ENCODE data around the gene AXL.

AXL gene

DNA sequence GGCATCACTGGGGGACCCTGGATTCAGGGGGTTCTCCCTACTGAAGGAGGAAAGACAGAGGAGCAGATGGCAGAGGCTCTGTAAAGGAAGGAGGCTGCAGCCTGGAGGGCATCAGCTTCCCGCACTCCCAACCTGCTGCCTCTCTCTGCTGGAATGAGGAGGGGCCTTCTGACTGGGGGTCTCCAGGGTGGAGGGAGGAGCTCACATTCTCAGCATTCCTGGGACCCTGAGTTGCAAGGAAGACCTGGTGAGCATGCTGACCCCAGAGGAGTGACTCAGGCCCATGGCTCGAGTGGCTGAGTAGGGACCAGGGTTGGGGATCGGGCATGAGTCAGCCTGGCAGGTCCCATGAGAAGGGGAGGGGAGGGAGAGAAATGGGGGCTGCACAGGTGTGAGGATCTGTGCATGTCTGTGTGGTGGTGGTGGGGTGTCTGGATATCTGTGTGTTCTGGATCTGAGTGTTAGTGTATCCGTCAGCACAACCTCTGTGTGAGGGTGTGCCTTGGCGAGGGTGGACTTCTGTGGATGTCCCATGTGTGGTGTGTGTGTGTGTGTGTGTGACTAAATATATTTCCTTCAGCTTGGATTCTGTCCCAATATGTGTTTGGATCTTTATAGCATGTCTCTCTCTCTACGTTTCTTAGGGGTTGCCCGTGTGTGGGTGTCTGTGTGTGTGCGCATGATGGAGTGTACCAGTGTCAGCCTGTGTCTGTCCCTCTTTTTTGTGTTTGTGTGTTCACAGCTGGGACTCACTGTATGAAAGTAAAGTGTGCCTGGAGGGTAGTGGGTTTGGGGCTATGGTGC is 4.6 kb downstream of the AXL start:
- TF ChIP-seq GATA3 (IDR thresholded peaks at IDR 0.05; ENCODE audit: low read depth, low read length) (no peak), GATA2 (IDR thresholded peaks at IDR 0.05; ENCODE audit: low read depth, low read length) (no peak)

DNA sequence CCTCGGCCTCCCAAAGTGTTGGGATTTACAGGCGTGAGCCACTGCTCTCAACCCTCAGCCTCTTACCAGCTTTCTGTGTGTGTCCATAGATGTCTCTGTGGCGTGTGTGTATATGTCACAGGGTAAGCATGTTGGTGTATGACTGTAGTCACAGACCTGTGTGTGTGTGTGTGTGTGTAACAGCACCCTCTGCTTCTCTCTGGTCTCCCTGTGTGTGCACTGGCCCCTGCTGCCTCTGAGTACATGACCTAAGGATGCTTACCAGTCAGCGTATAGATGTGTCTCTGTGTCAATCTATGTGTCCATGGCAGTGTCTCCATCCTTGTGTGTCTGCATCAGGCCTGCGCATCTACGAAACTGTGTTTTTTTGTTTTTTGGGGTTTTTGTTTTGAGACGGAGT is 5.6 kb downstream of the AXL start:
- no peak for TF ChIP-seq GATA3 (IDR thresholded peaks at IDR 0.05; ENCODE audit: low read depth, low read length)

DNA sequence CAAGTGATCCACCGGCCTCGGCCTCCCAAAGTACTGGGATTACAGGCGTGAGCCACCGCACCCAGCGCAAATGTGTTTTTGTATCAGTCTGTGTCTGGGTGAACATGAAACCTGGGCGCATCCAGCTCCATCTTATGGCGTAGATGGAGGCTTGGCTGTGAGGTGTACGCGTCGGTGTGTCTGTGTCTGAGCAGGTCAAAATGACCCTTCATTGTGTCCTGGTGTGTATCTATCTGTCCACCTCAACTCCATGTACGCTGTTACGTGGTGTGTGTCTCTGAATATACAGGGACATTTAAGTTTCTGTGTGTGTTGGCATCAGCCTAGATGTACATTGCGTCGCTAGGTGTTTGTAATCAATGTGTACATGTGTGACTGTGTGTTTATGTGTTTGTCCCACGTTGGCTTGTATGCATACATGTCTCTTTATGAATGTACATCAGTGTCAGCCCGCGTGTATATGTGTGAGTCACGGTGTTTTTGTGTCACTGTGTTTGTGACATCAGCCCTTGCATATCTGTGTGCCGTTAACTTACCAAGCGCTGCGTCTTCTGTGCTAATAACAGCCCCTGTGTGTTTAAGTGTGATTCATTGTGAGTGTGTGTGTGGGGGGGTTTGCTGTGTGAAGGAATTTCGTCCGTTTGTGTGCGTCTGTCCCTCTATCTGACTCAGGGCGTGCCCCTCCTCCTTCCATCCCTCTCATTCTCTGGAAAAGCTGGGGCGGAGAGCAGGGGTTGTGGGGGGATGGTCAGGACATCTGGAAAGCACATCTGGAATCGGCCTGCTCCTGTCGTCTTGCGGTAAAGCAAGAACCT is 6.4 kb downstream of the AXL start:
- TF ChIP-seq GATA3 (IDR thresholded peaks at IDR 0.05; ENCODE audit: low read depth, low read length) (no peak), GATA2 (IDR thresholded peaks at IDR 0.05; ENCODE audit: low read depth, low read length) (no peak)

DNA sequence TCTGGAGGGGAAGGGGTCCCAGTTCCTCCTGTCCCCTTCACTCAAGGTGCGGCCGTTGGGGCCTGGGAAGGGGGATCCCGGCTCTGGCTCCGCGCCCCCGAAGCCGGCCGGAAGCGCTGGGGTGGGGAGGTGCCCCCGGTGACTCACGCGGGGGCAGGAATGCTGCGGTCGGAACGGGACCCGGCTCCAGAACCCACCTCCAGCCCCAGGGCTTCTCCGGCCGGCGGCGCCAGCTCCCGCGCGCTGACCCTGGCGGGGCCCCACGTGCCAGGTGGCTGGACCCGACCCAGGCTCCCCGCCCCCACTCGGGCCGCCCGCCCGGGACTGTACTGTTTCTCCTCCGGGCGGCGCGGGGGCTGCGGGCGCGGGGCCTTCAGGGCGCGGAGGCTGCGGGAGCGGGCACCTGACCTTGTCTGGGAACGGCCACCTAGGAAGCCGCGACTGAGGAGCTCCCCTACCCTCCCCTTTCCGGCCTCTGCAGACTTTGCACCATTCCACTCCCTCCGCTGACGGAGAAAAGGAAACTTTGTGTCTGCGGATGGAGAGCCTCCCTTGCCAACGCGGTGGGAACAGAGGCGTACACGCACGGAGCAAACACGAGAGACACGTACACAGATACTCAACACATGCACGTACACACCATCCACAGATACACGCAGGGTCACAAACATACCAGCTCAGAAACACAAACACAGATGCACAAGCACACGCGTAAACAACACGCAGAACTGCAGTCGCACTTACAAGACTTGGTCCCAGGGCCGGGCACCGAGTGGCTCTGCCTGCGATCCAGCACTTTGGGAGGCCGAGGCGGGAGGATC is 7.2 kb downstream of the AXL start:
- TF ChIP-seq GATA2 (IDR thresholded peaks at IDR 0.05; ENCODE audit: low read depth, low read length) (no peak), GATA3 (IDR thresholded peaks at IDR 0.05; ENCODE audit: low read depth, low read length) (no peak)

DNA sequence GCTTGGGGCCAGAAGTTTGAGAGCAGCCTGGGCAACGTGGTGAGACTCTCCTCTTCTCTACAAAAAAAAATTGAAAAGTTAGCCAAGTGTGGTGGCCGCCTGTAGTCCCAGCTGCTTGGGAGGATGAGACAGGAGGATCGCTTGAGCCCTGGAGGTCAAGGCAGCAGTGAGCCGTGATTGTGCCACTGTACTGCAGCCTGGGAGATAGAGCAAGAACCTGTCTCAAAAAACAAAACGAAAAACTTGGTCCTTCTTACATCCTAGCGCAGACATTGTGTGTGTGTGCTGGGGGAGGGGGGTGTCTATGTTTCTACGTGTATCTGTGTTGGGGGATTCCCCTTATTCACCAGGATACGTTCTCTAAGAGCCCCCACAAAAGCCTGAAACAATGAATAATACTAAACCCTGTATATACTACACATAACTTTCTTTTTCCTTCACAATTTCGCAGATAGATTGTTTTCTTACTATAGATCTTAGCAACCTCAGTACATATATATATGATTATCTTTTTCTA is 7.9 kb downstream of the AXL start:
- no peak for TF ChIP-seq GATA3 (IDR thresholded peaks at IDR 0.05; ENCODE audit: low read depth, low read length)
- TF ChIP-seq GATA2 (IDR thresholded peaks at IDR 0.05; ENCODE audit: low read depth, low read length): no peak

DNA sequence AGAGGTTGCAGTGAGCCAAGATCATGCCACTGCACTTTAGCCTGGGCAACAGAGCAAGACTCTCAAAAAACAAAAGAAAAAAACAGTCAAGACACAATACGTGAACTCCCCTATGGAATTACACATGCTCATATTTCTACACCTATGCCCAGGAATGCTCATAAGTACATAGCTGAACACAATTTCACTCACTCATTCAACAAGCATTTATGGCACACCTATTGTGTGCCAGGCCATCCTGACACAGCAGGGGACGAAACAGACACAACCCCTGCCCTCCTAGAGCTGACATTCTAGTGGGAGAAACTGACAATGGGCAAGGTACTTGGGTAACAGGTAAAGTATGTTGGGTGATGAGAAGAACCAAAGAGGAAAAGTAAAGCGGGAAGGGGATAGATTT is 9.5 kb downstream of the AXL start:
- no peak for TF ChIP-seq GATA3 (IDR thresholded peaks at IDR 0.05; ENCODE audit: low read depth, low read length)
- no peak for TF ChIP-seq GATA2 (IDR thresholded peaks at IDR 0.05; ENCODE audit: low read depth, low read length)

DNA sequence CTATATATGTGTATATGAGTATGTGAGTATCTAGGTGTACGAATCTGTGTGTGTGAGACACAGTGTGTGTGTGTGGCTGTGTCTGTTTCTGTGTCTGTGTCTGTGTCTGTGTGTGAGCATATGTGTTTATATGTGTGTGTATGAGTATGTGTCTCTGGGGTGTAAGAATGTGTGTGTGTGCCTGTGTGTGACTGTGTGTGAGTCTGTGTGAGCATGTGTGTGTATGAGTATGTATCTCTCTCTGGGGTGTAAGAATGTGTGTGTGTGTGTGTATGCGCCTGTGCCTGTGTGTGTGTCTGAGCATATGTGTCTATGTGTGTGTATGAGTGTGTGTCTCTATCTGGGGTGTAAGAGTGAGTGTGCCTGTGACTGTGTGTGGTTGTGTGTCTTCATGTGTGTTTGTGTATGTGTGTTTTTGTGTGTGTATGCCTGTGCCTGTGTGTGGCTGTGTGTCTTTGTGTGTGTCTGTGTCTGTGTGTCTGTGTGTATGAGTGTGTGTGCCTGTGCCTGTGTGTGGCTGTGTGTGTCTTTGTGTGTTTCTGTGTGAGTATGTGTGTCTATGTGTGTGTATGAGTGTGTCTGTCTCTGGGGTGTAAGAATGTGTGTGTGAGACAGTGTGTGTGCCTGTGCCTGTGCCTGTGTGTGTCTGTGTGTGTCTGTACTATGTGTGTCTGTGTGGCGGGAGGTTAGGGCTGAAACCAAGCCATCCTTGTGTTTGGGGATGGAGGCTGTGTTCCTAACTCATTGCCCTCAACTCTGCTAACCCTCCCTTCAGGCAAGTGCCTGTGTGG is 11.2 kb downstream of the AXL start:
- TF ChIP-seq GATA3 (IDR thresholded peaks at IDR 0.05; ENCODE audit: low read depth, low read length) (no peak), GATA2 (IDR thresholded peaks at IDR 0.05; ENCODE audit: low read depth, low read length) (no peak)

DNA sequence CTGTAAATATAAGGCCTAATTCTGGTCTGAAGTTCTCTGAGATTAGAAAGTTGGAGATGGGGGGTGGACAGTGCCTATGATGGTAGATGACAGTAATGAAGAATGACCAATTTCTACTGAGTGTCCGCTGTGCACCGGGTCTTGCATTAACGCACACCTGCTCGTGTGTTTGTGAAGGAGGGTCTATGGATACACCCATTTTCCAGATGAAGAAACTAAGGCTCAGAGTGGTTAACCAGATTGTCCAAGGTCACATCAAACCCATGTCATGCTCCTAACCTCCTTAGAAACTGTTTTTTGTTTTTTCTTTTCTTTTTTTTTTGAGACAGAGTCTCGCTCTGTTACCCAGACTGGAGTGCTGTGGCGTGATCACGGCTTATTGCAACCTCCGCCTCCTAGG is 13.7 kb downstream of the AXL start:
- TF ChIP-seq GATA3 (IDR thresholded peaks at IDR 0.05; ENCODE audit: low read depth, low read length): no peak
- TF ChIP-seq GATA2 (IDR thresholded peaks at IDR 0.05; ENCODE audit: low read depth, low read length): no peak

DNA sequence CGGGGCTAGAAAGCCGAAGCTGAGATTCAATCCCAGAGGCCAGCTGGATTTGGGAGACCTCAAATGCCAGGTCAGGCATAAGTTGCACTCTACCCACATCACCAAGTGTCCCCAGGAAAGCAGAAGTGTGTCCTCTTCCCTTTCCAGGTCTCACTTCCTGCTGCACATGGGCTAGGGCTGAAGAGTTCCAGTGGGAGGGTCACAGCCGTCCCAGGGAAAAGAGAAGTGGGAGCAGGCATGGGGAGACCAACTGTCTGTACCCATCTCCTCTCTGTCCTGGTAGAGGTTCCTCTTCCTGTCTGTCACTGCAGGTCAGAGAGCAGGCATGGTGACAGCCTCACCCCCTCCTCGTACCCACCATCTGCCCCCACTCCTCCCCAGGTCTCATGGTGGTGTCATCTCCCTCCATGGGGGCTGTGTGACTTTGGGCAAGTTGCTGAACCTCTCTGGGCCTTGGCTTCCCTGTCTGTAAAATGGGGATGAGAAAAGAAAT is 14.8 kb downstream of the AXL start:
- TF ChIP-seq GATA3 (IDR thresholded peaks at IDR 0.05; ENCODE audit: low read depth, low read length) (no peak), GATA2 (IDR thresholded peaks at IDR 0.05; ENCODE audit: low read depth, low read length) (no peak)

DNA sequence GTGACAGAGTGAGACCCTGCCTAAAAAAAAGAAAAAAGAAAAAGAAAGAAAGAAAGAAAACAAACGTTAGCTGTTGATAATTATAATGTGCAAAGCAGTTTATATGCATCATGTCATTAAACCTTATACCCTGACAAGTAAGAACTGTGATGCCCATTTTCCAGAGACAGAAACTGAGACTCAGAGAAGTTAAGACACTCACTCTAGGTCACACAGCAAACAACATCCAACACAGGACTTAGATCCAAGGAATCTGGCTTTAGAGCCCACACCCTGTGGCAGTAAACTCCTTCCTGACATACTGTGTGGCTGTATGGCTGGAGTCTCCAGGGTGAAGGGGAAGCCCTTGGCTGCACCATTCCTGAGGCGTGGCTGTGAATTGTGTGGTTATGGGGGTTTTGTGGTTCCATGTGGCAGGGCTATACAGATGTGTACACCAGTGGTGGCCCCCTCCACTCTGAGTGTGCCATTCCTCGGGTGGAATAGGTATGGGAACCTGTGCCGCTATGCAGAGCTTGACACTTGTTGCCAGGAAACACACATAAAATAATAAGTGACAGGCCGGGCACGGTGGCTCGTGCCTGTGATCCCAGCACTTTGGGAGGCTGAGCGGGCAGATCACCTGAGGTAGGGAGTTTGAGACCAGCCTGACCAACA is 15.6 kb downstream of the AXL start:
- TF ChIP-seq GATA2 (IDR thresholded peaks at IDR 0.05; ENCODE audit: low read depth, low read length) (no peak), GATA3 (IDR thresholded peaks at IDR 0.05; ENCODE audit: low read depth, low read length) (no peak)

DNA sequence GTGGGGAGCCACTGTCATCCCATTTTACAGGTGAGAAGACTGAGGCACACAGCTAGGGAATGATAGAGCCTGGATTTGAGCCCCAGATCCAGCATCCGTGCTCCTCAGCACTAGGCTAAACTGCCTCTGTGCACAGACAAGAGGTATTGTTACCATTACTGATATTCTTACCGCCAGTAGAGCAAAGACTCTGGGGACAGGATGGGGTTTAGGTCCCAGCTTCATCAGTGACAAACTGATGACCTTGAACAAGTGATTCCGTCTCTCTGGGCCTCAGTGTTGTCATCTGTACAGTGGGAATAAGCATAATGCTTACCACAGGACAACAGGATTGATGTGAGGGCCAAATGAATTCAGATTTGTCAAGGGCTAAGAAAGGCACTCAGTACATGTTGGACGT is 16.5 kb downstream of the AXL start:
- TF ChIP-seq GATA2 (IDR thresholded peaks at IDR 0.05; ENCODE audit: low read depth, low read length) (no peak), GATA3 (IDR thresholded peaks at IDR 0.05; ENCODE audit: low read depth, low read length) (no peak)

DNA sequence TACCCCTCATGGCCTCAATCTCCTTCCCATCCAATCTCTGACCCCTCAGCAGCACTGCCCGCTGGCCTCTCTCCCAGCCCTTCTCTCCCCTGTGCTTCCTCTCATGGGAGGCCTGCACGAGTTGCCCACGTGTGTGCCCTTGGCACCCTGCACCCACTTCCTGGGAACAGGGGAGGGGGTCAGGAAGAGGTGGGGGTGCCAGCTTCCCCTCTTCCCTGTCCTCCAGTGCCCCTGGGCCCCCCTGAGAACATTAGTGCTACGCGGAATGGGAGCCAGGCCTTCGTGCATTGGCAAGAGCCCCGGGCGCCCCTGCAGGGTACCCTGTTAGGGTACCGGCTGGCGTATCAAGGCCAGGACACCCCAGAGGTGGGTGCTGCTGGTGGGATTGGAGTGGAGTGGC is 19.2 kb downstream of the AXL start:
- TF ChIP-seq GATA3 (IDR thresholded peaks at IDR 0.05; ENCODE audit: low read depth, low read length) (no peak), GATA2 (IDR thresholded peaks at IDR 0.05; ENCODE audit: low read depth, low read length) (no peak)

DNA sequence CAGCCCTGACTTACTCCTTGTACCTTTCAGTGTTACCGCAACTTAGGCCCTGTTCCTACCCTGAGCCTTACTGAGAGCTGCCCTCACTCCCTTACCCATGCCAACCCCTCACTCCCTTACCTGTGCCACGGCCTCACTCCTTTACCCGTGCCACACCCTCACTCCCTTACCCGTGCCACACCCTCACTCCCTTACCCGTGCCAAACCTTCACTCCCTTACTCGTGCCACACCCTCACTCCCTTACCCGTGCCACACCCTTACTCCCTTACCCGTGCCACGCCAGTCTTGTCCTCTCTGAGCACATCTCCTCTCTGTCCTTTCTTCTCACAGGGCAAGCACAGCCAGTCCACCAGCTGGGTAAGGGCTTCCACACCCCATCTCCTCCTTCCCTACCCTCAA is 20.3 kb downstream of the AXL start:
- TF ChIP-seq GATA3 (IDR thresholded peaks at IDR 0.05; ENCODE audit: low read depth, low read length): no peak
- no peak for TF ChIP-seq GATA2 (IDR thresholded peaks at IDR 0.05; ENCODE audit: low read depth, low read length)

Data from SH-SY5Y (cell line).